ENCODE data around the gene KRT7.
"Not testable (repeated sequence)": the region's sequence is repeated elsewhere in the genome, so short reads cannot be mapped to it uniquely, and the experiment has no call there.

Gene KRT7

DNA sequence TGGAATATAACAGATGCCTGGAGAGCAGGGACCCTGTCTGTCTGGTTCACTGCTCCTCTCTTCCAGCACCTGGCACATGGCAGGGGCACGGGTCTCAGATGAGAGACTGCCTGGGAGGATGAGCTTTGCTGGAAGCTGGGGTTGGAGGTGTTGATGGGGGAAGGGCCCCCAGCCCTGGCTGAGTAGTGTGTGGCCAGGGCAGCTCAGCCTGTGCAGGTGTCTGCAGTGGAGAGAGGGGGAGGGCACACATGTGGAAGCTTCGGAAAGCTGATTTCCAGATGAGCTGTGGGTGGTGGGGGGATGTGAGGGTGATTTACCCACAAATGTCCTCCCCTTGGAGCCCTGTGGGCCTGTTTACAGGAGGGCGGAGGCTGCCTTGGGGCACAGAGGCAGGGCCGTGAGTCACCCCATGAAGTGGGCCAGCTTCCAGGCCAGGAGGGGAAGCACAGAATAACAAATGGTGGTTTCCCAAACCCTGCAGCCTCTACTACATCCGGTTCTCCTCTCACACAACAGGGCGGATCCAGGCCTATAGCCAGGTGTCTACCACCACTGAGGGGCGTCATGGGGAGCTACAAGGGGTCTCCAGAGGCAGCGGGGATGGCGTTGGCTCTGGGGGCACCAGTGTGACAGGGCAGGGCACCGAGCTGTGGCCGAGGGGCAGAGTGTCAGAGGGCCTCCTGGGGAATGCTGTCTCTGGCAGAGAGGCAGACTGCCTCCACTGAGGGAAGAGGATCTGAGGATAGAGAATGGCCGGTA, 11.0 kb downstream of the KRT7 start:
- DNase-seq (ENCODE audit: low spot score): no peak

DNA sequence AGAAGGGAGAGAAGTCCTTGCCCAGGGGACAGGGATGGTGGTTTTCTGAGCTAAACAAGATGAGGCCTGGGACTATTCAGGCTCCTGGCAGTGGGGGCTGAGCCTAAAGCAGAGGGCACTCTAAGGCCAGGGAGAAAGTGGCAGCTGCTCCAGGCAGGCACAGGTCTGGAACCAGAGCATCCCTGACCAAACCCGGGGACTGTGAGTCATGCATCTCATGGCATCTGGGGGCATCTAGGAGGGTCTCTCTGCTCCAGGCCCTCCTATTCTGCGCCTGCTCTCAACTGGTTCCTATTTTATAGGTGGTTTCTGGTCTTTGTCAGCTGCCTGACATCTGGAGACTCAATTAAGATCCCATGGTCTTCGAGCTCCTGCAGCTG, 11.6 kb downstream of the KRT7 start:
- DNase-seq (ENCODE audit: low spot score): no peak

DNA sequence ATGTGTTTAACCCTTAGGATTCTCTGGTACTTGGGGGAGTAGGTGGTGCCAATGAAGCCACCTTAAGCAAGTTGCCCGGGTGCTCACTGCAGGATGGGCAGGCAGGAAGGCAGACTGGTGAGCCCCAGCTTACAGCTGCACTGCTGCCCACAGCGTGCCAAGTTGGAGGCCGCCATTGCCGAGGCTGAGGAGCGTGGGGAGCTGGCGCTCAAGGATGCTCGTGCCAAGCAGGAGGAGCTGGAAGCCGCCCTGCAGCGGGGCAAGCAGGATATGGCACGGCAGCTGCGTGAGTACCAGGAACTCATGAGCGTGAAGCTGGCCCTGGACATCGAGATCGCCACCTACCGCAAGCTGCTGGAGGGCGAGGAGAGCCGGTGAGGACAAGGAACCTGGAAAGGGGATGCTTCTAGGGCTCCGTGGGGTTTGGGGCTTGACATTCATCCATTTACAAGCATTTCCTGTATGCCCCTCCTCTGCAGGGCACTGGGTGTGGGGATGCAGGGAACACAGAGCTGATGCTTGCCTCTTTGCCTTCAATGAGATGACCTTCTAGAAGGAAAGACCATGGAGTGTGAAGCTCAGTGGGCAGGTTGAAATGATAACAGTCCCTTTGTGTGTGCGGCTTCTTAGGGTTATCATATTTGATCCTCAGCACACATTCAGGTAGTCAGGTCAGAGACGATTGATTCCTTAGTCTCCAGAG, 12.4 kb downstream of the KRT7 start:
- no peak for DNase-seq (ENCODE audit: low spot score)

DNA sequence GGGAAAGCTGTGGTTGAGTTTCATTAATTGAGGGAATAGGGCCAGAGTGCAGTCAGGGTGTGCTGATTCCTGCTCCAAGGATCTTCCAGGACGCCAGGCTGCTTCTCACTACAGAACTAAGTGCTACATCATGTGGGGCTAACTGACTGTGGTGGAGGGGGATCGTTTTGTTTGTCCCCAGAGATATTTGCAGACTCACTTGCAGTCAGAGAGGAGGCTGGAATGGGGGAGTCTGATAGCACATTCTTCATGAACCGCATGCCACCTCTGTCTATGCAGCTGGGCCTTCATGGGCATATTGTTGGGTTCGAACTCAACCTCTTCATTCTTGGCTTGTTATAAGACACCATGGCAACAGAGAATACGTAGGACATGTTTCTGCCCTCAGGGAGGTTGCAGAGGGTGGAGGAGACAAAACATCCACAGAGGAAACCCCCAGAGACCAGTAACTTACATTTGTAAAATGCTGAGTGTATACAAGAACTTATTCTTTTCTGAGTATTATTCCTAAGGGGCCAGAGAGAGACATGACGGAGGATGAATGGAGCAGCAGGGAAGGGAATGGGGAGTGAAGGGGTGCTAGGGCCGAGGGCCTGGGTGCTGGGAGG, 13.0 kb downstream of the KRT7 start:
- no peak for DNase-seq (ENCODE audit: low spot score)

DNA sequence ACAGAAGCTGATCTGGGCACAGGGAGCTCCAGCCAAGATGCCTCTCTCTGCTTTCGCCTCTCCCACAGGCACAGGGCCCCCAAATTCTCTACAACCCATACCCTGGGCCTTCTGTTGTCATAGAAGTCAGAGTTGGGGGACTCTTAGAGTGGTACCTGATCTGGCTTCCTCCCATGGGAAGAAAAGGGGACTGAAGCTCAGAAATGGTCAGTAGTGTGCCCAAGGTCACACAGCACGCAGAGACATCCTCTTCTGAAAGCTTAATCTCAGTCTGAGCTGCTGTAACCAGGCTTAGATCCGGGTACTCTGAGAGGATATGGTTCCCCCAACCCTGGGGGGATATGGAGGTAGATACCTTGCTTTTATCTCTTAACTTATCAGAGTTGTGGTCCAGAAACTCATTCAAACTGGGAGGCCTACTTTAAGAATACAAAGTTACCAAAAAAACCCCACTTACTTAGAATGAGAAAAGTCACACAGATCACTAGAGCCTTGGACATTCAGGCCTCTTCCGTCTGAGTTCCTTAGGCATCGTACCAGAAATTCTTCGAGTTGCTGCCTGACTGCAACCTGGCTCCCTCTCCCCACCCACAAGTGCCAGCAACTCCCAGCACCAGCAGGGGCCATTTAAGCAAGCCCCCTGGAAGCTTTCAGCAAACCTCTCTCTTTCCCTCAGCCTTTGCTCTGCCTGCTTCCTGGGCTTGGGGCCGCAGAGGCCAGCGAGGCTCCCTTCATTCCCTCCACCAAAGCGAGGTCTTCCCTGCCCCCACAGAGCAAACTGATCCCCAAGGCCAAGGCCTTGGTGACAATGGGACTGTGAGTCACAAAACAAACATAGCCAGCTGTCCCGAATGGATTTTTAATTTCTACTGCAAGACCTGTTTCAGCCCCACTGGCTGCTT, 13.9 kb downstream of the KRT7 start:
- no peak for DNase-seq (ENCODE audit: low spot score)

DNA sequence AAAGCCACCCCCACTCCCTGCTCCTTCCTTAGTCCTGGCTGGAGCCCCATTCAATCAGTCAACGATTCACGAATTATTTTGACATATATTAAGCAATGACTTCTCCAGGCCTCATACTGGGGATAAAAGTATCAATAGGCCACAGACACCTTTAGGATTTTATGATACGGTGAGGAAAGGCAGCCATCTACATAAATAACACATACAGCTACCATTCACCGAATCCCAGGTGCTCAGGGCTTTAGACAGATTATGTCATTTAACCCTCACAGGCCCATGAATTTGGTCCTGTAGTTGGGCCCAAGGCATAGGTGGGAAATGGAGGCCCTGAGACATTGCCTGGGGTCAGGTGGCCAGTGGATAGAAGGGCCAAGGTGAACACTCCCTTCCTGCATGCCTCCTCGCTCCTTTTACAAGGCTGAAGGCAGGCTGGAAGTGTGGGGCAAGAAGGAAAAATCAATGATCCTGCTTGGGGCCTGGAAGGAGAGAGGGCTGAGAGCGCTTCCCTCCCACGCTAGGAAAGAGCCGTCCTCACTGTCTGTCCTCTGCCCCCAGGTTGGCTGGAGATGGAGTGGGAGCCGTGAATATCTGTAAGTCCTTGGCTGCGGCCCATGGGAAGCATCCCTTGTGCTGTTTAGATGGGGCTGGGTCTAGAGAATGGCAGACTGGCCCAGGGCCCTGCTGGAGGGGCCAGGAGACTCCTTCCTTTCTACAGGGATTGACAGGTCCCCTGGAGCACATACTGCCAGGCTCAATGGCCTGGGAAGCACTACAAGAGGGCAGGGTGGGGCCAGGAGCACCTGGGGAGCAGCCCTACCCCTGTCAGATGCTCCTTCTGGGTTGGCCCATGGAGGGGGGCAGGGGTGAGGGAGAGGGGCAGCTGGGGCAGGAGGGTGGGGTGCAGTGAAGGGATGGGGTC, 14.8 kb downstream of the KRT7 start:
- no peak for DNase-seq (ENCODE audit: low spot score)

DNA sequence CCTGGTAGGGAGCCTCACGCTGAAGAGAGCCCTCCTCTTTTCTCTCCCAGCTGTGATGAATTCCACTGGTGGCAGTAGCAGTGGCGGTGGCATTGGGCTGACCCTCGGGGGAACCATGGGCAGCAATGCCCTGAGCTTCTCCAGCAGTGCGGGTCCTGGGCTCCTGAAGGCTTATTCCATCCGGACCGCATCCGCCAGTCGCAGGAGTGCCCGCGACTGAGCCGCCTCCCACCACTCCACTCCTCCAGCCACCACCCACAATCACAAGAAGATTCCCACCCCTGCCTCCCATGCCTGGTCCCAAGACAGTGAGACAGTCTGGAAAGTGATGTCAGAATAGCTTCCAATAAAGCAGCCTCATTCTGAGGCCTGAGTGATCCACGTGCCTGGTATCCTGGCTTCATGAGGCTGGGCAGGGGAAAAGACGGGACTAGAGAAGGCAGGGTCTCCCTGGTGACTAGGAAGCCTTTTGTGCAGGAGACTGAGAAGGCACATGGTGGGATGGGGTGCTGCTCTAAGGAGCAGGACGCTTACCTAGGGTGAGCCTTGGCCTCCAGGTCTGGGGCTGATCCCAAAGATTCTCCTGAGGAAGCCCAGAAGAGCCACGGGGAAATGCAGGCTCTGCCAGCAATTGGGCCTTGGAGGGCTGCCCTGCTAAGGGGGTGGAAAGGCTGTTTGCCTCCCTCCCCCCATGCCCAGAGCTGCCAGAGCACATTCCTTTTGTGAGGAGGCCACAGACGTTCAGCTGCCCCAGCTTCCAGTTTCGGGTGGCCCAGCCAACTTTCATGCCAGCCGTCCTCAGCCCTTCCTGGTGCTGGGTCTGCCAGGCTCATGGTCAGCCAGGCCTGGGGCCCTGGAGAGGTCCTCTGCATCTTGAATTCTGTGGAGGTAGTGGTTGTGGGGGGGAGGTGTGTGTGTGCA, 15.8 kb downstream of the KRT7 start:
- DNase-seq (ENCODE audit: low spot score): no peak

DNA sequence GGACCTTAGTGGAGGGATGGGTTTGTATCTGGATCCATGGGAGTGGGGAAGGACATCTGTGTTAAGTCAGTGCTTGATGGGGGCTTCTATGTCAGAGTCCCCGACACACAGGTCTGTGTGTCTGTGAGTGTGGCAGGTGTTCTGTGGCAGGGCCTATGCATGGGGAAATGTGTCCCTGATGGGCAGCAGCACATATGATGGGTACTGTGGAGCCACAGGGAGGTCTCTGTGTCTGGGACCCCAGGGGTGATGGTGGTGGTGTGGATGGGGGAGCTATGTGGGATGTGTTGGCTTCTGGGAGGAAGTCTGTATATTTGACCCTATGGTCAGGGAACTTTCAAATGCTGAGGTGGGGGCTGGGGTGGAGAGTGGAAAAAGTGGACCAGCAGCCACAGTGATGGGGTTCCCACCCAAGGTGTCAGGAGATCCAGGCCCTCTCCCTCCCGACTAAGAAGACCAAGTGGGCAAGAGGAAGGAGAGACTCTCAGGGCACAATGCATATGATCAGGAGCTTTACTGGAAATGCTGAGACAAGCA, 16.5 kb downstream of the KRT7 start:
- DNase-seq (ENCODE audit: low spot score): no peak

DNA sequence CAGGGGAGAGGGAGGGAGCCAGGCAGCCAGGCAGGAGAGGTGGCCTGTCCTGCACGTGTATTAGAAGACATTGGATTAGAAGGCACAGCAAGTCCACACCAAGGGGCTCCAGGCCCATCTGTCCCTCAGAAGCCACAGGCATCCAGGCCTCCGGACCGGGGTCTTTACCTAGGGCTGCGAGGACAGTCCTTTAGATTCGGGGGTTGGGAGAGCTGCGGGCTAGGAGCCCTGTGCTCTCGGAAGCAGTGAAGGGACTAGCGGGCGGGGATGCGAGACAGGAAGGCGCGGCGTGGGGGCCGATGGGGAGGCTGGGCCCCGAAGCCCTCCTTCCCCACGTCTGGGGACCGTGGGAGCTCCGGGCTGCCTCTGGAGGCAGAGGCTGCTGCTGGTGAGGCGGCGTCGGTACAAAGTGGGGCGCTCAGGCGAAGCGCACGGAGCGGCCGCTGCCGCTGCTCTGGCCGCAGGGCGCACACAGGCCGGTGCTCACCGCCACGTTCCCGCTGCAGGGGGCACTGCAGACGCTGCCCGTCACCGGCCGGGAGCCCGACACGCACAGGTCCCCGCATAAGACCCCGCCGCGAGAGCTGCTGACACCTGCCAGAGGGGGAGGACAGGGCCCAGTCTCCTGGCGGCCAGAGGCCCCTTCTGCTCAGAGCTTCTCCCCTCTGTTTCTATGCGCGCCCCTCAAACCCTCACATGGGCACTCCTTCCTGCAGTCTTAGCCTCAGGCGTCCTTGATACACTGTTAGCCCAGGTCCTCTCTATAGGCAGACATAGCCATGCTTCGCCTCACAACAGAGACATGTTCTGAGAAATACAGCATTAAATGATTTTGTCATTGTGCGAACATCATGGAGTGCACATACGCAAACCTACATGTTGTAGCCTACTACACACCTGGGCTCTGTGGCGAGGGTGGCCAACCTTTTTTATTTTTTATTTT, 17.3 kb downstream of the KRT7 start:
- no peak for DNase-seq (ENCODE audit: low spot score)

DNA sequence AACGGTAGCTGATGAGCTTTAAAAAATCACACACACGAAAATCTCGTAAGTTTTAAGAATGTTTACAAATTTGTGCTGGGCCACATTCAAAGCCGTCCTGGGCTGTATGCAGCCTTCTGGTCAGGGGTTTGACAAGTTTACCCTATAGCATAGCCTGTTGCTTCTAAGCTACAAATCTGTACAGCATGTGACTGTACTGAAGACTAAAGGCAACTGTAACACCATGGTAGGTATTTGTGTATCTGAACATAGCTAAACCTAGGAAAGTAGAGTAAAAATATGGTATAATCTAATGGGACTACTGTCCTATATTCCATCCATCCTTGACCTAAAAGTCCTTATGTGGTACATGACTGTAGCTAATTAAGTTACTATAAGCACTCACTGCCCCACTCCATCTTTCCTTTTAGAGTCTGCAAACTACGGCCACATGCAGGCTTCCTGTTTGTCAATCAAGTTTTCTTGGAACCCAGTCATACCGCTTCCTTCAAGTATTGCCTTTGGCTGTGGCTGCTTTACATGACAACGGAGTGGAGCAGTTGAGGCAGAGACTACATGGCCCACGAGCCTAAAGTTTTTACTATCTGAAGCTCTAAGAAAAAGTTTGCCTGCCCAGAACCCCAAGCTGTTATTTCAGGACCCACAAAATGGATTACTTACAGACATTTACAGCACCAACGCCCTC, 18.5 kb downstream of the KRT7 start:
- no peak for DNase-seq (ENCODE audit: low spot score)

DNA sequence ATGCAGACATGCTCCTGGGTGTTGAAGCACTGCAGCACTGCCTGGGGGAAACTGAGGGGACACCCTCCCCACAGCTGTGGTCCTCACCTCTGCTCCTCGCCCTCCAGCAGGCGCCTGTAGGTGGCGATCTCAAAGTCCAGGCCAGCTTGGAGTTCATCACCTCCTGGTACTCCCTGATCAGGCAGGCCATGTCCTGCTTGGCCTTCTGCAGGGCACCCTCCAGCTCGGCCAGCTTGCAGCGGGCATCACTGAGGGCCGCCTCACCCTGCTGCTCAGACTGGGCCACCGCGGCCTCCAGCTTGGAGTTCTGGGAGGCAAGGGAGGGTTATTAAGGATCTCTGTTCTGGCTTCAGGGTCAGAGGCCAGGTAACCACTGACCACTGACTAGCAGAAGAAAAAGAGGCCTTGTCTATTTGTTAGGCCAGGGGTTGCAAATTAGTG, 19.2 kb downstream of the KRT7 start:
- not testable (repeated sequence) for DNase-seq (ENCODE audit: low spot score)

DNA sequence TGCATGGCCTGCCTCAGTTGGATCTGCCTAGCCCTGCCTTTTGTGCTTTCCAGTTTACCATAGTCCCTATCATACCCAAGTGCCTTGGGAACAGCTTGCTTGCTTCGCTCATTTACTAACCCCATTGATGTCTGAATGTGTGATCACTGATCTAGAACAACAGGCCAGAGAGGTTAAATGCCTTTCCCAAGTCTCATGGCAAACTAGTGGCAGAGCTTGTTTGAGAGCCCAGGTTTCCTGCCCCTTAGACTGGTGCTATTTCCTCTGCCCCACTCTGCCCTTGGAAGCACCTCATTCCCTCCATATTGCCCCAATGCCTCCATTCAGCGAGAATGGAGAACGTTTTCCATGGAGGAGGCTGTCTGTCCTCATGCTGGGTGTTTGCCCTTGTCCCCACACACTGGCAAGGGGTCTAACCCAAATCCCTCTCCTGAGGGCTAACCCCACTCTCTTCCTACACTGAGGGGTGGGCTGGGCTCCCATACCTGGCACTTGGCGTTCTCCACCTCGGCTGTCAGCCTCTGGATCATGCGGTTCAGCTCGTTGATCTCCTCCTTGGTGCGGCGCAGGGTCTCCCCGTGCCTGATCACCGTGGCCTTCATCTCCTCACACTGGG, 19.8 kb downstream of the KRT7 start:
- DNase-seq (ENCODE audit: low spot score): no peak

DNA sequence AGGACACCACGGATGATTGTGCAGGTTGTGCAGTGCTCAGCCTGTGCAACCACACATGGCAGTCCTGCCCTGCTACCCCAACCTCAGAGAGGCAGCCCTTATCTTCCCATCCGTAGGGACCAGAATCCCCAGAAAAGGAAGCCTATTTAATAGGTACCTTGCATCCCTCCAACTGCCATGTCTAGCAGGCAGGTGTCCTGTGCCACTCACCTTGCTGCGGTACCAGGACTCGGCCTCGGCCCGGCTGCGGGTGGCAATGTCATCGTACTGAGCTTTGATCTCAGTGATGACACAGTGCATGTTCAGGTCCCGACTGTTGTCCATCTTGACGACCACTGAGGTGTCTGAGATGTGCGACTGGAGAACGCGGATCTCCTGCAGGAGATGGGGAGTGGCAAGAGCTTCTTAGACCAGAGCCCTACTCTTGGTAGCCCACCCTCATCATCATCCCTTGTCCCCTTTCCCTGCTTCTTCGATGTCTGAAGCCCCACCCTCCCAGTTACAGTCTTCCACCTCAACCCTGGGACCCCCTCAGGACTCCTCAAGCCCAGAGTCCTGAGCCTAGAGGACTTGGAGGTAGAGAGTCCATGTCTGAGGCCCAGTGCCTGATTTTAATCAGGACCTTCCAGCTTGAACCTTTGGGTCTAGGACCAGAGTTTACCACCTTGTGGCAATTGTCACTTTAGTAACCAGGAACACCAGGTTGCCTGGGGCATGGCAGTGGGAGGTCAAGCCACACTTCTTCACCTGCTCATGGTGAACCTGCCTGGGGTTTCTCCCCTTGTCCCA, 20.5 kb downstream of the KRT7 start:
- DNase-seq (ENCODE audit: low spot score): no peak

DNA sequence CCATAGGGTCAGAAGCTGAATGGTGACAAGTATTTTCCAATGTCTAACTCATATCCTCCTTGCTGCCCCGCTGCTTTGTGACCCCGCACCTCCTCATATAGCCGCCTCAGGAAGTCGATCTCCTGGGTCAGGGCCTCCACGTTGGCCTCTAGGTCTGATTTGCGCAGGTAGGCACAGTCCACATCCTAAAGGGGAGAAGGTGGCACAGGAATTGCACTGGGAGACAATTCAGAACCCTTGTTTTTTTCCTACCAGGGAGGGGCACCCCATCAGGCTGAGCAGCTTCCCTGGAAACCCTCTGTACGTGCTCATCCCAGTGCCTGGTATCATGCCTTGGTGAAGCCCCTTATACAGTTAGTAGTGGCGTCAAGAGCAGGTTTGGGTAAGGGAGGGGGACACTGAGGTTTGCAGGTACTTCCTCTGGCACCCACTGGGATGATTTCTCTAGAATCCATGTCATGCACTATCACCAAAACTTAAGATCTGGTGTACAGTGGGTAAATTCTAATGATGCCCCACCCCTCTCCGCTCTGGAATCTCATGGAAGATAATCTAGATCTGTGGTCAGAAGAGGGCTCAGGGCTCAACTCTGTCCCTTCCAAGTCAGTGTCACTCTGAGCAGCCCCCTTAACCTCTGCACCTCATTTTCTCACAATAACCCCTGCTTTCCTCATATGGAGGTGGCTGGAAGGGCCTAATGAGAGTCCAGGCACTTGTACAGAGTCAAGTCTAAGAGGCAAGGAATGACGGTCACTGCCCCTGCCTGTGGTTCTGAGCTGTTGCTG, 21.3 kb downstream of the KRT7 start:
- no peak for DNase-seq (ENCODE audit: low spot score)

DNA sequence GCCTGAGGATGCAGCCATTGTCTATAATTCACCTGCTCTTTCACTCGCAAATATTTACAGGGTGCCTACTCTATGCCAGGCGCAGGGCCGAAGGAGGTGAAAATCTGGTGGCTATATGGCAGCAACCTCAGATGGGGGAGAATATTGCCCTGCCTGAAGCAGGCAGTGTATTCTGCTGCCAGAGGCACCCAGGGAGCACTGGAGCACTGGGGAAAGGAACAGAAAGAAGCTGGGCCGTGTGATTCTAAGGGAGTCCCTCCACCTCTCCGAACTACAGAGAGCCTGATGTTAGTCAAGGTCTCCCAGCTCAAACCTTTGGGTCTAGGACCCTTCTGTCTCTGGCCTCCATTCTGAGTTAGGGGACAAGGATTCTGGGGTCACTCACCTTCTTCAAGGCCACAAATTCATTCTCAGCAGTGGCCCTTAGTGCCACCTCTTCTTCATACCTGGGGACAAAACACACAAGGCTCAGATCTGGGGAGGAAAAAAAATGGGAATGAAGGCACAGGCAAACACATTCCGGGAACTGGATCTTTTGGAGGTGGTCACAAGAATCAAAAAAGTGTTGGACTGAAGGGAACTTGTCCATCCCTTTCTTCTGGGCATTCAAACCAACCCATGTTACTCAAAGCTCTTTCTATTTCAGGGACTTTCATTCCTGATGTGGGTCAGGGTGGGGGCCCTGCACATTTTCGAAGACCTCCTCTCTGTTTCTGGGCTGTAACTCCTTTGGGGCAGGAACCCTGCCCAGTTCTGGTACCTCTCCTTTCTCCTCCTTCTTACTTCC, 22.1 kb downstream of the KRT7 start:
- DNase-seq (ENCODE audit: low spot score): no peak
